ENCODE measurements around the gene ZNF41.
A peak's percentile ranks its signal among the peaks of the same experiment; 100 is the strongest.
"Not testable (repeated sequence)": the region's sequence is repeated elsewhere in the genome, so short reads cannot be mapped to it uniquely, and the experiment has no call there.

The ZNF41 gene

GRCh38 chrX:47482512-47483305, at the start of gene ZNF41:
TSS of gene ZNF41 (minus strand) at chrX:47483222. CDS start at chrX:47467481, 15,741 bp downstream.
- peak; percentile 68 to 77 for DNase-seq

- DNase-seq, result no peak
These were observed 47.0 kb upstream of the ZNF41 start for GRCh38 chrX:47530049-47530448.

- DNase-seq, result no peak
These were observed 46.5 kb upstream of the ZNF41 start for GRCh38 chrX:47529548-47529947.

GRCh38 chrX:47523713-47524166, 40.7 kb upstream of the ZNF41 start:
- DNase-seq, result no peak

GRCh38 chrX:47523297-47523696, 40.3 kb upstream of the ZNF41 start:
- peak; percentile 73 to 76 for DNase-seq

- DNase-seq, result no peak
These were observed 35.1 kb upstream of the ZNF41 start for GRCh38 chrX:47518144-47518543.

- DNase-seq, result no peak
These were observed 33.1 kb upstream of the ZNF41 start for GRCh38 chrX:47515941-47516665.

GRCh38 chrX:47514533-47515235, 31.7 kb upstream of the ZNF41 start:
- DNase-seq, result no peak

GRCh38 chrX:47513034-47513965, 30.3 kb upstream of the ZNF41 start:
- DNase-seq, result not testable (repeated sequence)

GRCh38 chrX:47512383-47512782, 29.4 kb upstream of the ZNF41 start:
- not testable (repeated sequence) for DNase-seq

GRCh38 chrX:47507153-47507867, 24.3 kb upstream of the ZNF41 start:
- DNase-seq, result no peak

GRCh38 chrX:47503151-47503550, 20.1 kb upstream of the ZNF41 start:
- DNase-seq, result no peak

GRCh38 chrX:47502316-47503125, 19.5 kb upstream of the ZNF41 start:
- no peak for DNase-seq

- no peak for DNase-seq
These were observed 18.4 kb upstream of the ZNF41 start for GRCh38 chrX:47501226-47502074.

- DNase-seq, result no peak
These were observed 17.5 kb upstream of the ZNF41 start for GRCh38 chrX:47500554-47500953.

GRCh38 chrX:47499293-47499692, 16.3 kb upstream of the ZNF41 start:
- DNase-seq, result no peak

GRCh38 chrX:47498411-47498810, 15.4 kb upstream of the ZNF41 start:
- no peak for DNase-seq

GRCh38 chrX:47497271-47497888, 14.4 kb upstream of the ZNF41 start:
- no peak for DNase-seq

- not testable (repeated sequence) for DNase-seq
These were observed 9.1 kb upstream of the ZNF41 start for GRCh38 chrX:47492133-47492532.
